ENCODE data around the gene LRRC36. TPM values are rescaled to one million over a fixed set of nuclear protein-coding genes. Genes with fewer than 3 reads are reported as not detected.

Gene LRRC36
- total RNA-seq, 1 experiment from 2014 or later: not detected

DNA sequence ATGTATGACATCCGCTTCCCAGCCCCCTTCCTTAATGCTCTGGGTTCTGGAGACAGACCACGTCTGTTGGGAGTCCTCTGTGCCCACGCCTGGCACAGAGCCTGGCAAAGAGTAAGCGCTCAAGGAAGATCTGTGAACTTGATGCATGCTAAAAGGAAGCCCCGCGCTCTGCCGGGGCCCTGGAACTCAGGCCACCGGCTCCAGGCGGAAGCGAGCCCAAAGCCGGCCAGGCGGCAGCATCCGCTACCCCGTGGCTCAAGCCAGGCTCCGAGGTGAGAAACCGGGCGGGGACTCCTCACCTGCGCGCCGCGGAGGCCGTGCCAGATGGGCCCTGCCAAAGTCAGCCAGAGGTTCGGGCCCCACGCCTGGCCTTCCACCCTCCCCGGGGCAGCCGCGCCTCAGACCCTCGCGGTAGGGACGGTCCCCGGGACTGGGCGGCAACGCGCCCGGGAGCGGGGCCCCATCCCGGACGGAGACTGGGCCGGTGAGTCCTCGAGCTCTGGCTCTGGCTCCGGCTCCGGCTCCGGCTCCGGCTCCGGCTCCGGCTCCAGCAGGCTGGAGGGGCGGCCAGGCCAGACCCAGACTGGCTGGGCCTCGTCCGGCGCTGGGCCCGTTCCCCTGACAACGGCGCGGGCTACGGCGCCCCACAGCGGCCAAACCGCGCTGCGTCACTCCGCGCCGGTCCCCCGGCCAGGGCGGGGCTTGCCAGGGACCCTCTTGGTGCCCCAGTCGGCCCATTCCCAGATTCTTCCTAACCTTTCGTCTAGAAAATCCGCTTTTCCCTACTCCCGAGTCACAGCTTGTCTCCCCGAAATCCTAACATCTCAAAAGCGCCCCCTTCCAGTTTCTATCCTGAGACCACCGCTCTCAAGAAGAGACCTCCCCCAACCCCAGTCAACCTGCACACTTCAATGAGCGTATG is 89.5 kb downstream of the LRRC36 start, which contains the start of gene ZDHHC1:
ZDHHC1 (minus strand) TSS at position 606 of the 922 bp plus-strand sequence. CDS start 8,702 bp downstream, outside the sequence.
- ATAC-seq (peak; percentile 94), DNase-seq (ENCODE audit: low read depth, low spot score) (no peak)
- CTCF ChIA-PET: interaction anchor here (0.8 to 1.5 kb wide), 5 partner anchors 9 to 218 kb away, joined by 3 to 6 read pairs (median 3); no protein-coding TSS in a partner anchor
- Histone ChIP-seq H3K4me3 (replicated peaks in 1 of 2; ENCODE audit: low read depth in 1 of 2, low read length in 2 of 2) (peak within 1 kb of the TSS; percentile 82 to 92), H3K27ac (ENCODE audit: low read depth, low read length) (peak within 1 kb of the TSS; percentile 76), H3K27me3 (ENCODE audit: insufficient read depth, low read length) (no peaks in the 10 kb centered on the region), H3K9me2 (ENCODE audit: insufficient read depth) (no peaks in the 10 kb centered on the region), H3K79me2 (ENCODE audit: insufficient read depth, low read length) (no peaks in the 10 kb centered on the region), H3K9ac (ENCODE audit: low read length) (peak within 1 kb of the TSS; percentile 89), H3K4me1 (ENCODE audit: control insufficient read depth in 1 of 2, insufficient read depth in 2 of 2, low read length in 2 of 2) (peaks cover 10 to 19% of the 10 kb centered on the region in 2 experiments; a peak in 3 of 4 replicates), H2AFZ (ENCODE audit: low read depth, low read length, poor library complexity, severe bottlenecking) (peak within 1 kb of the TSS; percentile 100), H3K4me2 (ENCODE audit: low read length) (peak within 1 kb of the TSS; percentile 86), H3K36me3 (ENCODE audit: control insufficient read depth in 1 of 2, insufficient read depth in 2 of 2, low read length in 2 of 2) (no peaks in the 10 kb centered on the region), H4K20me1 (ENCODE audit: insufficient read depth) (no peaks in the 10 kb centered on the region), H3K9me3 (ENCODE audit: control insufficient read depth in 1 of 2, insufficient read depth in 1 of 2, low read depth in 1 of 2, low read length in 2 of 2) (no peaks in the 10 kb centered on the region)
- BruUV-seq (replicated peaks): no TSS peak
- POLR2A ChIA-PET: no interaction called here
- TF ChIP-seq, protein P1, sequence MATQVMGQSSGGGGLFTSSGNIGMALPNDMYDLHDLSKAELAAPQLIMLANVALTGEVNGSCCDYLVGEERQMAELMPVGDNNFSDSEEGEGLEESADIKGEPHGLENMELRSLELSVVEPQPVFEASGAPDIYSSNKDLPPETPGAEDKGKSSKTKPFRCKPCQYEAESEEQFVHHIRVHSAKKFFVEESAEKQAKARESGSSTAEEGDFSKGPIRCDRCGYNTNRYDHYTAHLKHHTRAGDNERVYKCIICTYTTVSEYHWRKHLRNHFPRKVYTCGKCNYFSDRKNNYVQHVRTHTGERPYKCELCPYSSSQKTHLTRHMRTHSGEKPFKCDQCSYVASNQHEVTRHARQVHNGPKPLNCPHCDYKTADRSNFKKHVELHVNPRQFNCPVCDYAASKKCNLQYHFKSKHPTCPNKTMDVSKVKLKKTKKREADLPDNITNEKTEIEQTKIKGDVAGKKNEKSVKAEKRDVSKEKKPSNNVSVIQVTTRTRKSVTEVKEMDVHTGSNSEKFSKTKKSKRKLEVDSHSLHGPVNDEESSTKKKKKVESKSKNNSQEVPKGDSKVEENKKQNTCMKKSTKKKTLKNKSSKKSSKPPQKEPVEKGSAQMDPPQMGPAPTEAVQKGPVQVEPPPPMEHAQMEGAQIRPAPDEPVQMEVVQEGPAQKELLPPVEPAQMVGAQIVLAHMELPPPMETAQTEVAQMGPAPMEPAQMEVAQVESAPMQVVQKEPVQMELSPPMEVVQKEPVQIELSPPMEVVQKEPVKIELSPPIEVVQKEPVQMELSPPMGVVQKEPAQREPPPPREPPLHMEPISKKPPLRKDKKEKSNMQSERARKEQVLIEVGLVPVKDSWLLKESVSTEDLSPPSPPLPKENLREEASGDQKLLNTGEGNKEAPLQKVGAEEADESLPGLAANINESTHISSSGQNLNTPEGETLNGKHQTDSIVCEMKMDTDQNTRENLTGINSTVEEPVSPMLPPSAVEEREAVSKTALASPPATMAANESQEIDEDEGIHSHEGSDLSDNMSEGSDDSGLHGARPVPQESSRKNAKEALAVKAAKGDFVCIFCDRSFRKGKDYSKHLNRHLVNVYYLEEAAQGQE (IDR thresholded peaks at IDR 0.05; ENCODE audit: low read depth): no peak
- TF ChIP-seq POLR2AphosphoS5 (IDR thresholded peaks at IDR 0.05; ENCODE audit: low read depth, low read length) (peak; percentile 80), CBX3 (IDR thresholded peaks at IDR 0.05; ENCODE audit: low read depth) (no peak), RAD21 (IDR thresholded peaks at IDR 0.05; ENCODE audit: low read depth) (peak; percentile 72), ZFX (IDR thresholded peaks at IDR 0.05) (peak; percentile 99), POLR2A (IDR thresholded peaks at IDR 0.05; ENCODE audit: borderline replicate concordance, extremely low read depth, insufficient read depth, insufficient read length) (peak; percentile 21), CTCF (IDR thresholded peaks at IDR 0.05 in 2 of 3, conservative IDR thresholded peaks at IDR 0.05 in 1 of 3; ENCODE audit: borderline replicate concordance in 1 of 3, insufficient read depth in 1 of 3, low read depth in 2 of 3, low read length in 2 of 3) (peak; percentile 6 to 52 (median 42); a peak in 3 of 6 replicates), SIN3A (IDR thresholded peaks at IDR 0.05; ENCODE audit: low read depth) (no peak), EGR1 (IDR thresholded peaks at IDR 0.05; ENCODE audit: low read depth) (no peak)
- TF ChIP-seq, protein P2, sequence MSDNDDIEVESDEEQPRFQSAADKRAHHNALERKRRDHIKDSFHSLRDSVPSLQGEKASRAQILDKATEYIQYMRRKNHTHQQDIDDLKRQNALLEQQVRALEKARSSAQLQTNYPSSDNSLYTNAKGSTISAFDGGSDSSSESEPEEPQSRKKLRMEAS (IDR thresholded peaks at IDR 0.05): peak; percentile 60; the same call in 1 of the 2 replicates
- intact Hi-C loops (cut with micrococcal nuclease): loop anchor here (5.0 kb wide), 1 partner anchor 169 kb away; the partner anchor contains the start of genes FHOD1 and SLC9A5
- RAD21 ChIA-PET (ENCODE audit: low non-redundant PET in 1 of 2, low total read pairs in 2 of 2, uncharacterized antibody in 2 of 2, unreplicated experiment in 2 of 2): interaction anchor here in 1 of 2 experiments (0.6 kb wide), 1 partner anchor 169 kb away, joined by 3 read pairs; no protein-coding TSS in a partner anchor
